ENCODE measurements around the gene CHSY1.

CHSY1 gene

DNA sequence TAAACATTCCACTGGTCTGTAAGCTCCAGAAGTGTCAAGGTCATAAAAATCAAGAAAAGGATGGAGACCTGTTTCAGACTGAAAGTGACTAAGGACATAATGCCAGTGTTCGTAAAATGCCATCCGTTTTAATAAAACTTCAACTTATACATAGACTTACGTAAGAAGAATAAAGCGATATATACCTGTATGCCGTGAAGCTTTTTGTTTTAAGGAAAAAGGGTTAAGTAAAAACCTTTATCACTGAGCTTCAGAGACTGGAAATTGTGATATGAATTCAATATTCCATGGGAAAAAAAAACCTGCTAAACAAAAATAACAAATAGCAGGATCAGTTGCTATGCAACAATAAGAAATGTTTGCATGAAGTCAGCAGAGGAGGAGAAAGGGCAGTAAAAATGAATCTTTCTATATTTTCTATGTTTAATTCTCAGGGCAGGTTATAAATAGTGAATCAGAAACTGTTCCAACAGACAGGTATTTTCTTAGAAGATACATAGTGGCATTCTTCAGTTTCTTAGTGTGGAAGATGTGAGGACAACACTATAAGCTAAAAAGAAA lies 42.5 kb downstream of the CHSY1 start:
- no peak for DNase-seq

DNA sequence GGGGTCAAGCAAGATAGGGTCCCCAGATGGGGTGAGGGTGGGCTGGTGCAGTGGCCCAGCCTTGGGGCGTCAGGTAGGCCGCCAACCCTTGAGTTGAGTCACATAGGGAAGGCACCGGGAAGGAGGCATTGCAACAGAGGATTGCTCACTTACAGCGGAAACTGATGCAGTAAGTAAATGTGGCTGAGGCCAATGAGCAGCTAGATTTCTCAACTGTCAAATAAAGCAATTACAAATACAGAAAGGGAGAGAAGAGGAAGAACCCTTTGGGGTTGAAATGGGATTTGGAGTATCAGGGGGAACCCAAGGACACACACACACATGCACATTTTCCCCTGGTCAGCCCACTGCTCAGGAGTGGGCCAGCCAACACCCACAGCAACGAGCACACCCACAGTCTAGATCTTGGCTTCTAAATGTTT lies 44.0 kb downstream of the CHSY1 start:
- DNase-seq: no peak

GRCh38 chr15:101206176-101206591 lies 45.7 kb downstream of the CHSY1 start:
- DNase-seq: no peak

DNA sequence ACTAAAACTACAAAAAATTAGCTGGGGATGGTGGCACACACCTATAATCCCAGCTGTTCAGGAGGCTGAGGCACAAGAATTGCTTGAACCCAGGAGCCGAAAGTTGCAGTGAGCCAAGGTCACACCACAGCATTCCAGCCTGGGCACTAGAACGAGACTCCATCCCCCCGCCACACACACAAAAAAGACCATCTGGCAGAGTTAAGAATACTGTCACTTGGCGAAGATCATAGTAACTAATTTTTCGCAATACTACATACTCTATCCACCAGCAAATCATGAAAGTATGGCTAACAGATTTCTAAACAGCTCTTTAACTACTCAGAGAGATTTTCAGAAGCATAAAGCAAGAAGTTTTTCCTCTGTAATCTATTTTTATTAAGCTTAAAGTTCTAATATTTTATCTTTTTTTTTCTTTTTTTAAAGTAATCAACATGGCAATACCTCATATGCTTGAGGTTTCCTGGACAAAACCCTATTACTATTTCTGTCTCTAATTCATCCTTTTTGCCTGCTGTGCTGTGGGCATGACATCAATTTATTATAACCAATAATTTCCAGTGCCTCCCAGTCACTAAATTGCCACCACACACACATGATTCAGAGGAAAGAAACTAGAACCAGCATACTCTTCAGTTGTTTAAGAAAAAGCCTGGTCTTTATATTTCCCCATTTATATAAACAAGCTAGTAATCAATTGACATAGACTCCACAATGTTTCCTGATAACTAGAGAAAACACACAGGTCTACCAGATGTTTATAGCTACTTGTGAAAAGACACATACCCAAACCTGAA lies 46.9 kb downstream of the CHSY1 start:
- DNase-seq: no peak

DNA sequence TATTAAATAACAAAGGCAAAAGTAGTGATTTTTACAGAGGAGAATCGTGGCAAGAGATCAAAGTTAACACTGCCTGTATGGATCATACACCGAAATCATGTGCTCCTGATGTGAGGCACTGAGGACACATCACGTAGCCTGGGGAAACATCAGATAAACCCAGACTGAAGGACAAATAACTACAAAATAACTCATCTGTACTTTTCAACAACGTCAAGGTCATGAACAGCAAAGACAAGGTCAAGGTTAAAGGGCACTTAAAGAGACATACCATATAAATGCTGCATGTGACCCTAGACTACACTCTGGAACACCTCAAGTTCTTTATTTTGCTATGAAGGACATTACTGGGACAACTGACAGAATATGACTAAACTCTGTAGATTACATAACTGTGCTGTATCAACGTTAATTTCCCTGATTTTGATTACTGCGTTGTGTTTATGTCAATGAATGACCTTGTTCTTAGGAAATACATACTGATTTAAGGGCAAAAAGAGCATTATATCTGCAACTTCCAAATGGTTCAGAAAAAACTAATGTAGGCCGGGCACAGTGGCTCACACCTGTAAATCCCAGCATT lies 48.1 kb downstream of the CHSY1 start:
- no peak for DNase-seq

GRCh38 chr15:101203029-101203573 lies 48.7 kb downstream of the CHSY1 start:
- no peak for DNase-seq

DNA sequence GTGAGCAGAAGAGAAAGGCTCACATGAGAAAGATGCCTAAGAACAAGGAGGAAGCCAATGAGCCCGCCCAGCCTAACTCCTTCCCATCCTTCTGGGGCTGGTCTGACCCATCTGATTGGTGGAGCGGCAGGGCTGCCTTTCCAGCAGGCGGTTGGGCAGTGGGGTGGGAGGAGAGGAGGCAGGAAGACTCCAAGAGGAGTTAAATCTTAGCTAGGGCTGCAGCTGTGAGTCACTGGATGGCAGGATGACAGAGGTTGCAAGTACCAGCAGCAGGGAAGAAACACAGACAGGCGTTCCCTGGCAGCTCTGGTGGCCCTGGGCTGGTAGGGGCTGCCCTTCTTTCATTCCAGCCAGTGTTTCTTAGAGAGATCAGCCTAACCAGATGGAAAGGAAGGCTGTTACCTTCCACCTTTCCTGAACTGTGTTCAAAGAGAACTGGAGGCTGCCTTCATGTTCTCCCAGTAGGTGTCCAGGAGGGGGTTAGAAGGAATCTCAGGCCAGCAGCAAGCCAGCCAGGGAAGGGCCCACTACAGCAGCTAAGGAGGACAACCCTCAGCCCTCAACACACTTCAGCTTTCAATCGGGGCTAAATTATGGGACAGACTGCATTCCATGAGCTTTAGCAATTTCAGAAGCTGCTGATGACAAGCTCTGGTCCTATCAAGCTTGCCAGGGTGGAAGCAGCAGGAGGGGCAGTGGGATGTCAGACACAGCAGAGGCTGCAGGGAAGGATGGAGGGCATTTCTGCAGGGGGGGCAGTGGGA lies 50.3 kb downstream of the CHSY1 start:
- no peak for DNase-seq

DNA sequence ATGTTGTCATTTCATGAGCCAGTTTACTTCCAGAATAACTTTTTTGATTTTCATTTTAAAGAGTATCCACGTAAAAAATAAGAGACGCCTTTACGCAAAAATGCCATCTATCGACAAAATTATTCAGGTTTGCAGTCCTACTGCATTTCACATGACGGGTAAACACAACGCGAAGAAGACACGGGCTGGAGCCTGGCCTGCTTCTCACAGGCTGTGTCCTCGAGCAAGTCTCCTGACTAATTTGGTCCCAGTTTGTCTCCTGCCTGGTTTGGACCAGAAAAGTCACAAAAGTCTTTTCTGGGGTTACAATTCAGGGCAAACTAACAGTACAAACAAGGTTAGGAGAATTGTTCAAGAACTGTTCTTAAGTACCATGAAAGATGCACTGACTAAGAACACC lies 51.7 kb downstream of the CHSY1 start:
- DNase-seq: no peak

- no peak for DNase-seq
Observed at GRCh38 chr15:101198800-101199199, 53.0 kb downstream of the CHSY1 start.

- no peak for DNase-seq
Observed at GRCh38 chr15:101198031-101198575, 53.7 kb downstream of the CHSY1 start.

DNA sequence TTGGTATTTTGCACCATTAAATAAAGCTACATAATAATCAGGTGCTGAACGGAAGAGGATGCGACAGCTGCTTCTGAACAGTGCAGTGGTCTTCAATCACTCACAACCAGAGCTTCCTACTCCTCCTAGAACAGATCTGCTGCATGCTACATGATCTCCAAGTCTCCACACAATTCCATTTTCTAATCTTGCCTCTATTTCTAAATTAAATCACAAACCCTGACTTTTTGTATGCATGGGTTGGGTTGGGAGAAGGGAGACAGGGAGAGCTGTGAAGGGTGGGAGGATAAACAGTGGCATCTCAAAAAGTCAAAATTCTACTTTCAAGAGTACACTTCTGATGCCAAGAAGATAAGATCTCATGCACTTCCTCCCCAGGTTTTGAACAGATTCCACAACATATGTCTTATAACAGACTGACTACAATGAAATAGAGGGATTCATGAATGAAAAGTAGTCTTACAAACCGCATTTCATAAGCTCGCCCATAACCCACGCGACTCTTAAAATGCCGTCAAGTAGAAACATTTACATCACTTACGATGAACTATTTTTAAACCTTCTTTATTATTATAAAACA lies 57.2 kb downstream of the CHSY1 start:
- no peak for DNase-seq

GRCh38 chr15:101193806-101194545 lies 57.9 kb downstream of the CHSY1 start:
- DNase-seq: no peak

- no peak for DNase-seq
Observed at GRCh38 chr15:101193120-101193644, 58.7 kb downstream of the CHSY1 start.

DNA sequence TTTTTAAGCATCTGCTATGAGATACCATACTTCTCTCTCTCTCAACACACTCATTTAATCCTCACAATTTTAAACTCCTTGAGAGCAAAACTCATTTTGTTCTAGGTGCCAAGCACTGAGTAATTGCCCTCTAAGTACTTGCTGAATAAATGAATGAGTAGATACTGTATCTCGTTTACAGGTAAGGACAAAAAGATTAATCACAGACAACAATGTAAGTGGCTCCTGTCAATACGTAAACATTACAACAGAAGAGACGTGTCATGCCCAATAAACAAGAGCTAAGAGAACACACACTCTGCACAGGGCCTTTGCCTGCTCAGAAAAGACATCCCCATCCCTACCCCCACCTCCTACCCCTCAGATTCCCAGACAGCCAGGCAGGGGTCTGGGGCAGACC lies 59.8 kb downstream of the CHSY1 start:
- no peak for DNase-seq

GRCh38 chr15:101191242-101191641 lies 60.6 kb downstream of the CHSY1 start:
- no peak for DNase-seq

- no peak for DNase-seq
Observed at GRCh38 chr15:101190092-101190595, 61.7 kb downstream of the CHSY1 start.

- DNase-seq: no peak
Observed at GRCh38 chr15:101189409-101190091, 62.3 kb downstream of the CHSY1 start.

- DNase-seq: no peak
Observed at GRCh38 chr15:101188637-101189408, 63.0 kb downstream of the CHSY1 start.

- DNase-seq: no peak
Observed at GRCh38 chr15:101187820-101188636, 63.8 kb downstream of the CHSY1 start.

Measured in NCI-H345 (cell line).